Breast epithelium (tissue), 4 donors: ENCODE results near the gene RDX. TPM values are rescaled to one million over a fixed set of nuclear protein-coding genes. Genes with fewer than 3 reads are reported as not detected.

ENCODE experiments used
- DNase-seq, 2 donors: peaks; one replicate each; pipeline ENCODE4 v3.0.0-alpha.2; 2019; ENCODE audit warnings: low spot score in 2 of 2
- H3K27ac ChIP-seq, 2 donors: fragments of 200-600 bp; sonication (generic) in 1 of 2; one replicate each; pipeline ENCODE4 v1.5.1; 2016 to 2019; ENCODE audit warnings: mild to moderate bottlenecking in 1 of 2
- H3K27me3 ChIP-seq, 2 donors: fragments of 200-600 bp; sonication (generic) in 1 of 2; one replicate each; pipeline versions ENCODE4 v1.5.1 to v1.6.0; 2017 to 2019; ENCODE audit warnings: control low read depth in 1 of 2, mild to moderate bottlenecking in 1 of 2
- H3K36me3 ChIP-seq: fragments of 200-600 bp; one replicate; pipeline ENCODE4 v1.5.1; 2019
- H3K4me1 ChIP-seq, 2 donors: fragments of 200-600 bp; sonication (generic); one replicate each; pipeline ENCODE4 v1.5.1; 2016 to 2019; ENCODE audit warnings: control low read depth in 1 of 2
- H3K4me3 ChIP-seq, 3 donors: fragments of 200-600 bp; sonication (generic); 1 replicate in 2 of 3; 2 replicates in 1 of 3; pipeline ENCODE4 v1.5.1; 2016 to 2019; ENCODE audit warnings: mild to moderate bottlenecking in 3 of 3, moderate library complexity in 2 of 3
- H3K9me3 ChIP-seq, 2 donors: fragments of 200-600 bp; sonication (generic) in 1 of 2; one replicate each; pipeline ENCODE4 v1.5.1; 2016 to 2019; ENCODE audit warnings: control low read depth in 1 of 2
- CTCF ChIP-seq, 3 donors: fragments of 450-650 bp; IDR thresholded peaks; one replicate each; pipeline ENCODE4 v1.5.1; 2016 to 2017; ENCODE audit warnings: antibody characterized with exemption in 3 of 3, mild to moderate bottlenecking in 3 of 3, moderate library complexity in 3 of 3
- POLR2A ChIP-seq: fragments of 450-650 bp; IDR thresholded peaks from one replicate; pipeline ENCODE4 v1.6.1; 2016; ENCODE audit warnings: antibody characterized with exemption, mild to moderate bottlenecking, moderate library complexity
- POLR2AphosphoS5 ChIP-seq, 3 donors: sonication (generic); formaldehyde crosslinking; IDR thresholded peaks; one replicate each; pipeline ENCODE4 v1.6.1; 2017; ENCODE audit warnings: antibody characterized with exemption in 3 of 3
- intact Hi-C: fragments of 100-400 bp; cut with DNase I; formaldehyde crosslinking; loops from one replicate; pipeline ENCODE4 v1.15.1; 2023; ENCODE audit warnings: low total_unique reads
- total RNA-seq, 3 donors: library from RNA; depleted of rRNA; stranded (reverse); fragments of >200 nt; gene quantifications; one replicate each; pipeline ENCODE4 v1.1.0, GENCODE V29; 2016

Gene RDX
- total RNA-seq, 3 donors from 2014 or later = 53.4 to 88.7 (median 53.7) TPM

- no peak for TF ChIP-seq POLR2AphosphoS5 (IDR thresholded peaks at IDR 0.05)
- TF ChIP-seq POLR2A = no peak
- no peak for TF ChIP-seq CTCF (IDR thresholded peaks at IDR 0.05)
- Histone ChIP-seq H3K4me3 (no peak overlapping the region), H3K9me3 (no peaks in the 10 kb centered on the region), H3K4me1 (no peaks in the 10 kb centered on the region), H3K36me3 (no peaks in the 10 kb centered on the region), H3K27me3 (no peaks in the 10 kb centered on the region), H3K27ac (no peak overlapping the region)
- DNase-seq = no peak
- intact Hi-C loops = no loop called here
Observed at GRCh38 chr11:110337570-110338193, 41.3 kb upstream of the RDX start.

GRCh38 chr11:110336054-110336453 is 39.6 kb upstream of the RDX start:
- H3K4me3 ChIP-seq = no peak overlapping the region
- peaks cover 0 to 4% of the 10 kb centered on the region in 2 donors for H3K9me3 ChIP-seq
- DNase-seq = no peak
- no peaks in the 10 kb centered on the region for H3K36me3 ChIP-seq
- H3K4me1 ChIP-seq = no peaks in the 10 kb centered on the region
- no peak for TF ChIP-seq CTCF (IDR thresholded peaks at IDR 0.05)
- no peak for TF ChIP-seq POLR2A
- no peak for TF ChIP-seq POLR2AphosphoS5 (IDR thresholded peaks at IDR 0.05)
- no peaks in the 10 kb centered on the region for H3K27me3 ChIP-seq
- no peak overlapping the region for H3K27ac ChIP-seq
- intact Hi-C loops = no loop called here

GRCh38 chr11:110335358-110335757 is 38.9 kb upstream of the RDX start:
- TF ChIP-seq POLR2AphosphoS5 (IDR thresholded peaks at IDR 0.05) (no peak), POLR2A (no peak)
- intact Hi-C loops = no loop called here
- no peak for DNase-seq
- Histone ChIP-seq H3K4me1 (no peaks in the 10 kb centered on the region), H3K27ac (no peak overlapping the region), H3K27me3 (no peaks in the 10 kb centered on the region), H3K9me3 (peaks cover 0 to 4% of the 10 kb centered on the region in 2 donors), H3K4me3 (no peak overlapping the region), H3K36me3 (no peaks in the 10 kb centered on the region)

DNA sequence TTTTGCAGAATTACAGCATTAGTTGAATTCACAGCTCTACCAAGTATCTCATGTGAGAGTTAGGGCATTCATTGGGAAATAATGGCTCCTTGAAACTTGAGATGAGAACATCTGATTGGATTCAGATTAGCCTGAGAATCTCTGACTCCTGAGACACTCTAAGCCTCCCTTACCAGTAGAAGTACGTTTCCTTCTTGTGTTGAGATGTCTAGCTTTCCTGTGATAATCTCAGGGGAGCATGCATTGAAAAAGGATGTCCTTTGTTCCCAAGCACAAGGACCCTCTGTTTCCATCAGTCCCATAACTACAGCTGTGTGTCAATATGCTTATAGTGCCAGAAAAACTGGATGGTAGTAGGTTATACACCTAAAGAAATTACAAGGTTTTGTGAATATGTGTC is 35.2 kb upstream of the RDX start:
- TF ChIP-seq CTCF (IDR thresholded peaks at IDR 0.05) = no peak
- TF ChIP-seq POLR2AphosphoS5 (IDR thresholded peaks at IDR 0.05) = no peak
- TF ChIP-seq POLR2A = no peak
- H3K4me3 ChIP-seq = no peak overlapping the region
- H3K9me3 ChIP-seq = peaks cover 0 to 15% of the 10 kb centered on the region in 2 donors
- no peaks in the 10 kb centered on the region for H3K4me1 ChIP-seq
- H3K36me3 ChIP-seq = no peaks in the 10 kb centered on the region
- H3K27ac ChIP-seq = no peak overlapping the region
- DNase-seq = no peak
- intact Hi-C loops = no loop called here
- H3K27me3 ChIP-seq = no peaks in the 10 kb centered on the region

DNA sequence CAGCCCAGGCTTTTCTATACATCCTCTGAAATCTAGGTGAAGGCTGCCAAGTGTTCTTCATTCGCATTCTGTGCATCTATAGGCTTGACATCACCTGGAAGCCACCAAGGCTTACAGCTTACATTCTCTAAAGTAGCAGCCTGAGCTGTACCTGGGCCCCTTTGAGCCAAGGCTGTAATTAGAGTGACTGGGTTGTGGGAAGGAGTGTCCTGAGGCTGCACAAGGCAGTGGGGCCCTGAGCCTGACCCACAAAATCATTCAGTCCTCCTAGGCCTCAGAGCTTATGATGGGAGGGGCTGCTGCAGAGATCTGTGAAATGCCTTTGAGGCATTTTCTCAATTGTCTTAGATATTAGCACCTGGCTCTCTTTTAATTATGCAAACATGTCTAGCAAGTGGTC is 33.0 kb upstream of the RDX start:
- no peaks in the 10 kb centered on the region for H3K36me3 ChIP-seq
- TF ChIP-seq CTCF (IDR thresholded peaks at IDR 0.05) (no peak), POLR2AphosphoS5 (IDR thresholded peaks at IDR 0.05) (no peak), POLR2A (no peak)
- H3K9me3 ChIP-seq = peaks cover 0 to 15% of the 10 kb centered on the region in 2 donors
- no peaks in the 10 kb centered on the region for H3K27me3 ChIP-seq
- H3K27ac ChIP-seq = no peak overlapping the region
- no peaks in the 10 kb centered on the region for H3K4me1 ChIP-seq
- H3K4me3 ChIP-seq = no peak overlapping the region
- intact Hi-C loops = no loop called here
- DNase-seq = no peak
